Activated CD8-positive, alpha-beta memory T cell treated with anti-CD3 and anti-CD28 coated beads, Interleukin-2, amount 50 U/mL, for 1 hour (primary cell): ENCODE results near the gene FKBP5.
"Not testable (repeated sequence)": the region's sequence is repeated elsewhere in the genome, so short reads cannot be mapped to it uniquely, and the experiment has no call there.

Source experiments
- DNase-seq: peaks from one replicate; pipeline ENCODE4 v3.0.0-alpha.2; 2020; ENCODE audit errors: extremely low read depth

The FKBP5 gene

DNA sequence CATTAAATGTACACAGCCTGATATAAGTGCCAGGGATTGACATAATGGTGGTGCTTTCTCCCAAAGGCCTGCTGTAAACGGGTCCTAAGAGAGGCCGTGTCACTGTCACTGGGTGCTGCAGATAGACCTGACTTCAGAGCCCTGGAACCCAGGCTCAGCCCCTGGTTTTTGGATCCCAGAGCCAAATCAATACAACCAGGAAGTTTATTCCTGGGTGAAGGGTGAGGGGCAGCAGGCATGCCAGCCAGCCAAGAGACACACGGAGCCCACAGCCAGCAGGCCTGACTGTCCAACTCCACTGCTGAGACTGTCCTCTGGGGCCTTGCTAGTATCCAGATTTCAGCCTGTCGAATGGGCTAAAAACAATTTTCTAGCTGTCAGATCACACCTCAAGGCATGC, 35.3 kb upstream of the FKBP5 start:
- DNase-seq: no peak

- DNase-seq: no peak
Measured at GRCh38 chr6:35723587-35723986, 34.9 kb upstream of the FKBP5 start.

DNA sequence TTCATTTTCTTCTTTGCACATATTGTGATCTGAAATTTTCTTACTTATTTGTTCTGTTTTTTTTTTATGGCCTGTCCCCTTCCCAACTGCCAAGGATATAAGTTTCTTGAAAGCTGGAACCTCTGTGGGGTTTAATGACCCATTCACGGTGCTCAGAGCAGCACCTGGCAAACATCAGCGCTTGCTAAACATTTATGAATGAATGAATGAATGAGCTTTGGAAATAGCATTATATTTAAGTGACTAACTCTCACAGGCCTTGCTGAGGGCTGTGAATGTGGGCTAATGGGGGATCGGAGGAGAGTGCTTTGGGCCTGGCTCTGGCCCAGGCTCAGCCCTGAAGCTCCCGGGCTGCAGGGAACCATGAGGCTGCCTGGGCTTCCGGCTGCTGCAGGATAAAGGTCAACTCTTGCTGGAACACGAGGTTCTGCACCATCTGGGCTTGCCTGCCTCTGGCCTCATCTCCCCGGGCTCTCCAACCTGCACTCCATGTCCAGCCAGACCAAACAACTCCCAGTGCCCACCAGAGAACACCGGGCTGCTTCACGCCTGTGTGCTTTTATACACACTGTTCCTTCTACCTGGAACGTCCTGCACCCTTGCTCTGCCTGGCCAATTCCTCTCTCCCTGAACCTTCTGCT, 33.5 kb upstream of the FKBP5 start:
- DNase-seq: no peak

GRCh38 chr6:35719830-35720733, 31.4 kb upstream of the FKBP5 start:
- no peak for DNase-seq

- DNase-seq: no peak
Measured at GRCh38 chr6:35719404-35719829, 30.7 kb upstream of the FKBP5 start.

DNA sequence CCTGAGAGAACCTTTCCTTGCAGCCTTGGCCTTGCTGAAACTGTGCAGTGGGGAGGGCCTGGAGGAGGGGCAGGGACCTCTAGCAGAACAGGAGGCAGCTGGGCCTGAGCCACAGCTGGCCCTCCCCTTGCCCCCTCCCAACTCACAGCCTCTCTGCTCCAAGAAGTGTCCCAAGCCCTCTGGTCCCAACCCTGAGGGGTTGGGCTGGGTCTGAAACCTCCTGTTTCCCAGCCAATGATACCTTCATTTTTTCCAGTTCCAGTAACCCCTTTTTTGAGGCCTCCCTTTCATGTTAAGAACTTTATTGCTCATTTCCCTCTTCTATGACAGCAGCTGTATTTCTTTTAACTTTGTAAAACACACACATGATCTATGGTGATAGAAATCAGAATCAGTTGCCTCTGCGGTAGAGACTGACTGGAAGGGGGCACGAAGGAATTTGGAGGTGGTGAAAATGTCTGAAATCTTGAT, 30.2 kb upstream of the FKBP5 start:
- no peak for DNase-seq

DNA sequence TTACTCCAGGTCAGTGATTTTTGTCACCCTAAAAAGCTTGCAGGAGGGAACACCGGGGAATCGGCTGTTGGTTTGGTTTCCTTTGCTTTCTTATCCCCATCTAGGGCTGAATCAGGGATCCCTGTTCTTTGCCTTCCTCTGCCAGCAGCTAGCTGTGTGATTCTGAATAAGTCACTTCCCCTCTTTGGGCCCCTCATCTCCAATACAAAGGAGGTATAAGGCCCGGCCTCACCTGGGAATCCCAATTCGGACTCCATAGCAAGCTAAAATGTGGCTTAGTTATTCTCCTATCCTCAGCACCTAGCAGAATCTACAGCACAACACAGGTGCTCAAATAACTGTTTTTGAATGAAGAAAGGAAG, 29.6 kb upstream of the FKBP5 start:
- DNase-seq: no peak

- DNase-seq: no peak
Measured at GRCh38 chr6:35717449-35718374, 29.0 kb upstream of the FKBP5 start.

DNA sequence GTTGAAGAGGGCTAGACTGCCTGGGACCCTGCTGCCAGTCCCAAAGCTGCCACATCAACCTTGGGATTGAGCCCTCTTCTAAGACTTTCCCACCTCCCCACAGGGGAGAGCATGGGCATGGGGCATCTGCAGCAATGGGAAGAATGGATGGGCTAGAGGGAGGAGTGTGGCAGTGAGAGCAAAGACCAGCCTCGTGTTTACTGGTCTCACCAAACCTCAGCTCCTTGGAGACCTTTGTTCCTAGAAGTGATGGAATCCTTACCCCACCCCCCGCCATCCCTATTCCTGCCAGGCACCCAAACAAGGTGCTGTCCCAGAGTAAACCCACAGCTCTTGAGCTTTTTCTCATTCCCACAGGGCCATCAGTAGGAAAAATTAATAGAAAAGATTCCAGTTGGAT, 28.1 kb upstream of the FKBP5 start:
- no peak for DNase-seq

GRCh38 chr6:35713006-35713767, 24.5 kb upstream of the FKBP5 start:
- no peak for DNase-seq

DNA sequence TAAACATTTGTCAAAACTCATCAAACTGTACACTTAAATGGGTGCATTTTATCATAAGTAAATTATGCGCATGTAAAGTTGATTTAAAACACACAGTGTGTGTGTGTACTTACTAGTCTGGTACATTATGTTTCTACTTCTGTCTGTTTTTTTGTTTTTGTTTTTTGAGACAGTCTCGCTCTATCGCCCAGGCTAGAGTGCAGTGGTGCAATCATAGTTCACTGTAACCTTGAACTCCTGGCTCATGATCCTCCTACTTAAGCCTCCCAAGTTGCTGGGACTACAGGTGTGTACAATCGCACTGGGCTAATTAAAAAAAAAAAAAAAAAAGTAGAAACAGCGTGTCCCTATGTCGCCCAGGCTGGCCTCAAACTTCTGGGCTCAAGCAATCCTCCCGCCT, 23.0 kb upstream of the FKBP5 start:
- DNase-seq: no peak

- DNase-seq: no peak
Measured at GRCh38 chr6:35710241-35710847, 21.6 kb upstream of the FKBP5 start.

- no peak for DNase-seq
Measured at GRCh38 chr6:35708585-35708984, 19.9 kb upstream of the FKBP5 start.

GRCh38 chr6:35707714-35708407, 19.1 kb upstream of the FKBP5 start:
- DNase-seq: no peak

DNA sequence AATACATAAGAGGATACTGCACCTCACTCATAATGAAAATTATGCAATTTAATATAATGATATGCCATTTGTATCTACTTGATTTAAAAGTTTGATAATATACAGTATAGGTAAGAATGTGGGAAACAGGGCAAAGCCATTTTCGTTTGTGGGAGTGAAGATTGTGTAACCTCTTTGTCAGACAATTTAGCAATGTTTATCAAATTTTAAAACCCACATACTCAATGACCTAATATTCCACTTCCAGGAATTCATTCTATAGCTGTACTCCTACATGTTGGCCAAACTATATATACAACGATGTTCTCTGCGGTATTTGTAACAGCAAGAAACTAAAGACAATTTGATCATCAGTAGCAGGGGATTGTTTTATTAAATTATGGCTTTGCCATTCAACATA, 17.8 kb upstream of the FKBP5 start:
- DNase-seq: no peak

GRCh38 chr6:35703554-35703953, 14.8 kb upstream of the FKBP5 start:
- DNase-seq: no peak

DNA sequence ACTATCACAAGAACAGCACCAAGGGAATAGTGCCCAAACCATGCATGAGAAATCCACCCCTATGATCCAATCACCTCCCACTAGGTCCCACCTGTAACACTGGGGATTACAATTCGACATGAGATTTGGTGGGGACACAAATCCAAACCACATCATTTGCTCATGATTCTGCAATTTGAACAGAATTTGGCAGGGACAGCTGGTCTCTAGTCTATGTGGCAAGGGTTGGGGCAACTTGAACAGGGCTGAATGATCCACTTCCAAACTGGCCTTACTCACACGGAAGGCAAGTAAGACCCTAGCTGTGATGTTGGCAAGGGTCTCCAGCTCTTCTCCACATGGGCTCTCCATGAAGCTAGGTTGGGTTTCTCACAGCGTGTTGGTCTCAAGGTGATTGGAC, 10.1 kb upstream of the FKBP5 start:
- no peak for DNase-seq

GRCh38 chr6:35698430-35698829, 9.7 kb upstream of the FKBP5 start:
- DNase-seq: not testable (repeated sequence)

DNA sequence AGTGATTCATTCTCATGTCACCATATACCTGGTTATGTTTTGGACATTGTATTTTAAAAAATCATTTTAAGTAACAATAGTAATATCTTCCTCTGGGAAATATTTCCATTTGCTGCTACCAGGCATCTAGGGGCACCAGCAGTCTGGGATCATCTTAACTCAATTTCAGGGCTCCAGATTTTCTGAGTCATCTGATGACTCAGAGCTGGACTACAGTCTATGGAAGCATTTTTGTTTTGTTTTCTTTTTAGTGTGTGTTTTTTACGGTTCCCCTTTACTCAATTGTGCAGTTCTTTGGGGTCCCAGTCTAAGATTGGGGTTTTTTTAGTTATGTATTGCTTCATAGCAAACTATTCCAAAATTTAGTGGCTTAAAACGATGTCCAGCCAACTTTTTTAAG, 5.7 kb upstream of the FKBP5 start:
- no peak for DNase-seq
